Glomerular endothelial cell (primary cell): Measurements from ENCODE around the gene S1PR3. TPM values are rescaled to one million over a fixed set of nuclear protein-coding genes. Genes with fewer than 3 reads are reported as not detected.

Source experiments
- total RNA-seq: library from RNA; depleted of rRNA; stranded (reverse); fragments of >200 nt; gene quantifications from 2 replicates; pipeline ENCODE4 v1.2.3, GENCODE V29; 2015

Gene S1PR3
- total RNA-seq, 1 donor from 2014 or later: 22.3 TPM

Other genes starting within 250 kb of the S1PR3 start
- 4.5 and 7.3 TPM in 2 replicates for gene SHC3, start 187.3 kb downstream of the S1PR3 start, total RNA-seq